ENCODE results near the gene BEST1. TPM values are rescaled to one million over a fixed set of nuclear protein-coding genes. Genes with fewer than 3 reads are reported as not detected.

BEST1 gene
- total RNA-seq, 2 donors from 2014 or later, result 1.5 to 18.0 TPM

- Histone ChIP-seq H3K36me3 (no peaks in the 10 kb centered on the region), H3K4me3 (no peak overlapping the region), H3K4me1 (replicated peaks) (peaks cover 33% of the 10 kb centered on the region), H3K27me3 (replicated peaks; ENCODE audit: insufficient read depth) (no peaks in the 10 kb centered on the region), H3K9me3 (no peaks in the 10 kb centered on the region), H3K27ac (peak overlapping the region; percentile 96)
- peak; percentile 70 for DNase-seq (ENCODE audit: low spot score)
- intact Hi-C loops (cut with DNase I), result loop anchor here (5.0 kb wide), 1 partner anchor 156 kb away; the partner anchor contains the start of gene FADS1
- WGBS, result 43% methylated on average over 9 of the region's 10 CpGs
- no peak for TF ChIP-seq POLR2A (IDR thresholded peaks at IDR 0.05)
- peak; percentile 50 for TF ChIP-seq POLR2AphosphoS5 (IDR thresholded peaks at IDR 0.05)
- TF ChIP-seq CTCF (IDR thresholded peaks at IDR 0.05), result peak in 1 of 4 experiments; percentile 3
These were observed 23.5 kb downstream of the BEST1 start for GRCh38 chr11:61973476-61974162.

GRCh38 chr11:61974766-61975631, 24.8 kb downstream of the BEST1 start:
- Histone ChIP-seq H3K9me3 (no peaks in the 10 kb centered on the region), H3K27me3 (replicated peaks; ENCODE audit: insufficient read depth) (no peaks in the 10 kb centered on the region), H3K36me3 (no peaks in the 10 kb centered on the region), H3K4me1 (replicated peaks) (peaks cover 33% of the 10 kb centered on the region), H3K27ac (peak overlapping the region; percentile 69 to 96), H3K4me3 (no peak overlapping the region)
- WGBS, result 45% methylated on average over 14 of the region's 14 CpGs
- TF ChIP-seq POLR2AphosphoS5 (IDR thresholded peaks at IDR 0.05) (peak; percentile 77), CTCF (IDR thresholded peaks at IDR 0.05) (no peak)
- intact Hi-C loops (cut with DNase I), result loop anchor here (5.0 kb wide), 1 partner anchor 158 kb away; the partner anchor contains the start of gene FADS1
- DNase-seq (ENCODE audit: low spot score), result peak; percentile 60

- H3K36me3 ChIP-seq, result no peaks in the 10 kb centered on the region
- peak overlapping the region; percentile 69 to 96 for H3K27ac ChIP-seq
- TF ChIP-seq POLR2A (IDR thresholded peaks at IDR 0.05) (no peak), POLR2AphosphoS5 (IDR thresholded peaks at IDR 0.05) (no peak), CTCF (IDR thresholded peaks at IDR 0.05) (no peak)
- H3K27me3 ChIP-seq (replicated peaks; ENCODE audit: insufficient read depth), result no peaks in the 10 kb centered on the region
- peaks cover 32% of the 10 kb centered on the region for H3K4me1 ChIP-seq (replicated peaks)
- no peaks in the 10 kb centered on the region for H3K9me3 ChIP-seq
- DNase-seq (ENCODE audit: low spot score), result no peak
- no peak overlapping the region for H3K4me3 ChIP-seq
- intact Hi-C loops (cut with DNase I), result no loop called here
- WGBS, result 78% methylated on average over 15 of the region's 15 CpGs
These were observed 25.7 kb downstream of the BEST1 start for GRCh38 chr11:61975638-61976419.

- Histone ChIP-seq H3K4me1 (replicated peaks) (peaks cover 26% of the 10 kb centered on the region), H3K4me3 (no peak overlapping the region), H3K9me3 (no peaks in the 10 kb centered on the region), H3K27me3 (replicated peaks; ENCODE audit: insufficient read depth) (no peaks in the 10 kb centered on the region), H3K36me3 (no peaks in the 10 kb centered on the region), H3K27ac (no peak overlapping the region)
- intact Hi-C loops (cut with DNase I), result no loop called here
- TF ChIP-seq POLR2A (IDR thresholded peaks at IDR 0.05), result no peak
- TF ChIP-seq CTCF (IDR thresholded peaks at IDR 0.05), result no peak
- no peak for TF ChIP-seq POLR2AphosphoS5 (IDR thresholded peaks at IDR 0.05)
- 84% methylated on average over 8 of the region's 8 CpGs for WGBS
- DNase-seq (ENCODE audit: low spot score), result no peak
These were observed 26.3 kb downstream of the BEST1 start for GRCh38 chr11:61976420-61976800.
